ENCODE results near the gene MLN. TPM values are rescaled to one million over a fixed set of nuclear protein-coding genes. Genes with fewer than 3 reads are reported as not detected.

The MLN gene
- total RNA-seq, 1 donor, result not detected

GRCh38 chr6:33806841-33807240 lies 3.0 kb upstream of the MLN start:
- TF ChIP-seq CTCF (IDR thresholded peaks at IDR 0.05; ENCODE audit: insufficient read depth, low read length), result no peak
- DNase-seq (ENCODE audit: low read depth), result no peak
- H3K4me3 ChIP-seq (ENCODE audit: low read depth, low read length), result no peak overlapping the region

- DNase-seq (ENCODE audit: low read depth), result no peak
- no peak overlapping the region for H3K4me3 ChIP-seq (ENCODE audit: low read depth, low read length)
- TF ChIP-seq CTCF (IDR thresholded peaks at IDR 0.05; ENCODE audit: insufficient read depth, low read length), result no peak
Measured at GRCh38 chr6:33802186-33802958, 1.4 kb downstream of the MLN start.

- TF ChIP-seq CTCF (IDR thresholded peaks at IDR 0.05; ENCODE audit: insufficient read depth, low read length), result no peak
- H3K4me3 ChIP-seq (ENCODE audit: low read depth, low read length), result no peak overlapping the region
- DNase-seq (ENCODE audit: low read depth), result no peak
Measured at GRCh38 chr6:33801611-33802010, 2.2 kb downstream of the MLN start.

- no peak for DNase-seq (ENCODE audit: low read depth)
- no peak for TF ChIP-seq CTCF (IDR thresholded peaks at IDR 0.05; ENCODE audit: insufficient read depth, low read length)
Measured at GRCh38 chr6:33800248-33800969, 3.4 kb downstream of the MLN start.

GRCh38 chr6:33799454-33800113 lies 4.2 kb downstream of the MLN start:
- H3K4me3 ChIP-seq (ENCODE audit: low read depth, low read length), result no peak overlapping the region
- DNase-seq (ENCODE audit: low read depth), result no peak
- TF ChIP-seq CTCF (IDR thresholded peaks at IDR 0.05; ENCODE audit: insufficient read depth, low read length), result no peak

More at GRCh38 chr6:33800248-33800969, 3.4 kb downstream of the MLN start:
- H3K4me3 ChIP-seq (ENCODE audit: low read depth, low read length), result no peak overlapping the region

- no peak for DNase-seq (ENCODE audit: low read depth)
- no peak for TF ChIP-seq CTCF (IDR thresholded peaks at IDR 0.05; ENCODE audit: insufficient read depth, low read length)
Measured at GRCh38 chr6:33798343-33798848, 5.4 kb downstream of the MLN start.

More at GRCh38 chr6:33798343-33798848, 5.4 kb downstream of the MLN start:
- H3K4me3 ChIP-seq (ENCODE audit: low read depth, low read length), result no peak overlapping the region
